HG03159 (cell line): ENCODE results near the gene PRRT4.

Experiments
- ATAC-seq: cut with Tn5 transposase; IDR thresholded peaks from one replicate; pipeline ENCODE4 v1.9.1; 2021; ENCODE audit warnings: mild to moderate bottlenecking, moderate library complexity; ENCODE audit not compliant: unreplicated experiment

Gene PRRT4

DNA sequence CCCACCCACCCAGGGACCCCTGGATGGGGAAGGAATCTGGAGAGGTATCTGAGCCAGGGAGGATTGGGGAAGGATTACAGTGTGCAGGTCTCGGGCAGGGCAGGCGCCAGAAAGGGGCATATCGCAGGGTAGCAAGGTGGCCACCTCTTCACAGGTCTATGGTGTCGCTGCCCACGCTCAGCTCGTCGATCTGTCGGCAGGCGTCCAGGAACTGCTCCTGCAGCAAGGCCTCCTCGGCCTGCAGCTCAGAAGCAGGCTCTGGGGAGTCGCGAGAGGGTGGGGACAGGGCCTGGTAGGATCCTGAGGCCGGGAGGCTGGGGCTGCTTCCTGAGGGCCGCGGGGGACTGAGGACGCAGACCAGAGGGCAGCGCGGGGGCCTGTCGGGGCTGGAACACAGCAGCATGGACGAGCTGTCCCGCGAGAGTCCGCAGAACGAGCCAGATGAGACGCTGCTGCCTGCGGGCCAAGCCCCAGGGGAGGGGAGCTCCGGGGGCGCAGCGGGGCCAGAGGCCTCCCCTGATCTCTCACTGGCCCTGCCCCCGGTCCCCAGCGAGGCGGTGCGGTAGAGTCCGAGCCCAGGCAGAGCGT lies 10.7 kb downstream of the PRRT4 start:
- no peak for ATAC-seq

GRCh38 chr7:128349466-128349825 lies 12.0 kb downstream of the PRRT4 start:
- ATAC-seq, result no peak

- no peak for ATAC-seq
These were observed 13.8 kb downstream of the PRRT4 start for GRCh38 chr7:128347647-128348097.

DNA sequence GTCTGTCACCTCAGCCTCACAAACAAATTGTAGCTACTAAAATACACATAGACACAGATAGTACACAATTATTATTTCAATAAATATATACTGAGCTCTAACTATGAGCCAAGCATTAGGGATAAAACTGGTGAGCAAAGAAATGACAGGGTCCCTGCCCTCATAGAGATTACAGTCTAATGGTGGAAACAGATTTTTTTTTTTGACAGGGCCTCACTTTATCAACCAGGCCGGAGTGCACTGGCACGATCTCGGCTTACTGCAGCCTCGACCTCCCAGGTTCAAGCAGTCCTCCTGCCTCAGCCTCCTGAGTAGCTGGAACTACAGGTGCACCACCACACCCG lies 17.1 kb downstream of the PRRT4 start:
- no peak for ATAC-seq

GRCh38 chr7:128343554-128344430 lies 17.7 kb downstream of the PRRT4 start, which contains the start of gene RBM28:
Gene RBM28, minus strand, starts transcription at chr7:128343908. Its CDS starts 115 bp downstream, at chr7:128343793.
- ATAC-seq, result peak; percentile 91

DNA sequence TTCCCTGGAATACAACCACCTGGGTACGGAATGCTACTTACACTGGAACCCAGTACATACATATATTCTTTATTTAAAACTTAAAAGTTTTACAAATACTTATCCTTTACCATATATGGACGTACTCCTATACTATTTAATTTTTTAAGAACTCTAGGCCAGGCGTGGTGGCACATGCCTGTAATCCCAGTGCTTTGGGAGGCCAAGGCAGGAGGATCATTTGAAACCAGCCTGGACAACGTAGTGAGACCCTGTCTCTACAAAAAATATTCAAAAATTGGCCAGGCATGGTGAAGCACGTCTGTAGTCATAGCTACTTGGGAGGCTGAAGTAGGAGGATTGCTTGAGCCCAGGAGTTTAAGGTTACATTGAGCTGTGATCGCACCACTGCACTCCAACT lies 19.8 kb downstream of the PRRT4 start:
- no peak for ATAC-seq

DNA sequence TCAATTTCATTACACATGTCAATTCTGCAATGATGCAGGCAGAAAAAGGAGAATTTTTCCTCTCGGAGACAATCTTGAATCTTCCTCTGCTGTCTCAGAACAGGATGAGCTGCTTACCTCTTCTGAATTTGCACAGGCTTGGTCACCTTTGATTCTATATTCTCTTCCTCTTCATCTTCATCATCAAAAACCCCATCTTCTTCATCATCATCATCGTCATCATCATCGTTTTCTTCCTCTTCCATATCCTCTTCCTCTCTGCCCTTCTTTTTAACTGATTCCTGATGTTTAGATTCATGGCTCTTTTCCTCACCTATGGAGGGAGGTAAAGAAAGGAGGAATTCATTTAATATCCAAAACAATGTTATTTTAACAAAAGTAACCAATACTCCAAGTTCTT lies 25.8 kb downstream of the PRRT4 start:
- ATAC-seq, result no peak

DNA sequence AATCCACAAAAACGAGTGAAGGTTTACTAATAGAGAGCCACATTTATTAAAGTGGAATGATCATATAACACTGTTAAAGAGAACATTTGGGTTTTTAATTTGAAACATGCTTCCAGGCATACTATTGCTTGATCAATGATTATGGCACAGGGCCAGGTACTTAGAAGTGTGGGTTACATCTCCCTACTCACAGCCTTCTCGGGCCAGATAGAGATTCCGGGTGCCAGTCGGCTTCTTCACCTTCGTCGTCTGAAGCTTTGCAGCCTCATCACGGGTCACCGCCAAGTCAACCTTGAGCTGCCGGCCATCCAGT lies 37.2 kb downstream of the PRRT4 start:
- ATAC-seq, result no peak

- ATAC-seq, result no peak
These were observed 37.8 kb downstream of the PRRT4 start for GRCh38 chr7:128323459-128324367.

DNA sequence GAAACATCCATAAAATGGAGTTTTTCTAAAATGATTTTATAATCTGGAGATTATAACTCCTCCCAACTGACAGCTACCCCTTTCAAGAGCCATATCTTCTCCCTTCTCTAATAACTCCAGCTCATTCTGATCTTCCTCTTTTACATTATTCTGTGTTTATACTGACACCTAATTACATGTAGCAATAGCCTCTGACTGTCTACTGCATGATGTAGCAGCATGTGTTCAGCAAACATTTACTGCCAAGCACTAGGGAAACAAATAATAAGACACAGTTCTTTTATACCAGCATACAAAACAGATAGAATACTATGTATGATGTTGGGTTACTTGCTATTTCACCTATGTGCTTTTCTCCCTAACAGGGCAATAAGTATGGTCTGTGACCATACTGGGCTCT lies 38.5 kb downstream of the PRRT4 start:
- no peak for ATAC-seq

- ATAC-seq, result no peak
These were observed 39.3 kb downstream of the PRRT4 start for GRCh38 chr7:128322040-128322643.

DNA sequence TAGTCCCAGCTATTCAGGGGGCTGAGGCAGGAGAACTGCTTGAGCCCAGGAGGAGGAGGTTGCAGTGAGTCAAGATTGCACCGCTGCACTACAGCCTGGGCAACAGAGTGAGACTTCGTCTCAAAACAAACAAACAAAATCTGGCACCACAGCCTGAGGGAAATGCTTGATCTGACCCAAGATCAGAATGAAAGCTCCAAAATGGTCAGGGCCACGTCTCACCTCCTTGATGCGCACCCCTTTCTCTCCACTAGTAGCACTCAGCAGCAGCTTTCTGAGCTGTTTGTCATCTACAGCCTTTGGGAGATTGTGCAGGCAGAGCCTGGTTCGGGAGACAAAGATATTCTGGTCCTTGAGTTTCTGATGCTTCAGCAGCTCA lies 40.5 kb downstream of the PRRT4 start:
- no peak for ATAC-seq

DNA sequence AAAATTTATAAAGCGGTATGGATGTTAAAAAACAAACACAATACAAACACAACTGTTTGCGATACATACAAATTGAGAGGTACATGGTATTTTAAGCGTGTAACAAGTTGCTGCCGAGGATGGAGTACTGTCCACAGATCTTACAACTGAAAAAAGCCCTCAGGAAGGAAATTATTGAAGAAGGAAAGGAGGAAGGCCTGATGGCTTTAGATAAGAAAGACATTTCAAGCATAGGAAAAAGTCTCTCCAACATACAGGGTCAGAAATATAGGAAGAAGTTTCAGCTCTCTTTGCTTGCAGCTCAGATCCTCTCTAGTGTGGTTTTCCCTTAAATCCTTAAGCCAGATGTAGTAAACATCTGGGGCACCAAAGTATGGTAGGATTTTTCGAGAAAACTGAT lies 42.8 kb downstream of the PRRT4 start:
- ATAC-seq, result no peak

- ATAC-seq, result no peak
These were observed 50.5 kb downstream of the PRRT4 start for GRCh38 chr7:128311013-128311412.

DNA sequence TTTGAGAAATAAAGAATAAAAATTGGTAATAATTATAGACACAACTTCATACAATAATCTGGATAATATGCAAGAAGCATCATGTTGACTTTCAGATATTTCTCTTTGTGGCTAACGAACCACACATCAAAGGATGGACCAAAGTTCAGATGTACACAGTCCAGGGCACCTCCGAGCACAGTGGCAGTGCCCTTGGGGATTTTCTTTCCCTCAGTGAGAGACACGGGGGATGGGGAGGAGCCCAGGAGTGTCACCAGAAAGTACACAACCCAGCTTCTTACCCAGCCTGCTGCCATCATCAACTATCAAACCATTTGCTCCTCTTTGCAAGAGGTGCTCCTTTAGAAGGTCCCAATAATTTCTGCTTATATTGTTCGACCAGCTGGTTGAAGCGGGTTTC lies 51.0 kb downstream of the PRRT4 start:
- no peak for ATAC-seq

DNA sequence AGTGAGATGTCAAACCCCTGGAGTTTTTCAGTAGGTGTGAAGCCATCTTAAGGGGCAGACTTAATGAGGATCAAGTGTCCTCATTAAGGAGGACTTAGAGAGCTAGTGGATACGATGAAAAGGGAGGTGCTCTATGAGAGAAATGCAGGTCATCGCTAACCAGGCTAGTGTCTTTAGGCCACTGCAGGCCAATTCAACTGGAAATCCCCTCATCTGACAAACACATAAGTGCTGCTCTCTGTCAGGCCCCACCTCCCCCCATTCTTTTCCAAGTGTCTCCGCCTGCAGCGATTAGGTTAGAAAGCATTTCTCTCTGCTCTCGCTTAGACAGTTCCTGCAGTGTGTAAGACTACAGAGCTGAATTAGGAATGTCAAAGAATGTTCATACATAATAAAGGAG lies 51.5 kb downstream of the PRRT4 start:
- no peak for ATAC-seq

- ATAC-seq, result no peak
These were observed 52.4 kb downstream of the PRRT4 start for GRCh38 chr7:128309124-128309523.

GRCh38 chr7:128307061-128307460 lies 54.4 kb downstream of the PRRT4 start:
- no peak for ATAC-seq

GRCh38 chr7:128304212-128304611 lies 57.3 kb downstream of the PRRT4 start:
- ATAC-seq, result no peak

DNA sequence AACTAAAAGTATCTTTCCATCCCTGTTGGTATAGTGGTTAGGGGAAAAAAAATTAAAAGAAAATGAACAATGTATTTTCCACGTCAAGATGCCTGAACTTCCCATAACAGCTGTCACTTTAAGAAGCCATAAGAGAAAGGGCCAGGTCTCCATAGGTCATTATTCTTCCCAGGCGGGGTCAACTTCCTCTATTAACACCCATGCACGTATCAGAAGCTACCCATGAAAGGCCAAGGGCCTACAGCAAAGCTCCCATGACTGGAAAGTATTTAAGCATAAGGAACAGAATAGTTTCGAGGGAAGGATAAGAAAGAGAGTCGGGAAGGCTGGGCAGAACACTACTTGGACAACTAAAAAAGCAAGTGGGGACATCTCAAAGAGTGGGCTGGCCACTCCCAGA lies 57.8 kb downstream of the PRRT4 start:
- no peak for ATAC-seq

- no peak for ATAC-seq
These were observed 58.4 kb downstream of the PRRT4 start for GRCh38 chr7:128303133-128303532.
